GM19238 (cell line): ENCODE data around the gene PAX2.
"Not testable (repeated sequence)": the region's sequence is repeated elsewhere in the genome, so short reads cannot be mapped to it uniquely, and the experiment has no call there.

Source experiments
- DNase-seq: peaks from one replicate; pipeline ENCODE4 v3.0.0; 2011; ENCODE audit warnings: low spot score; ENCODE audit not compliant: insufficient read length

The PAX2 gene

DNA sequence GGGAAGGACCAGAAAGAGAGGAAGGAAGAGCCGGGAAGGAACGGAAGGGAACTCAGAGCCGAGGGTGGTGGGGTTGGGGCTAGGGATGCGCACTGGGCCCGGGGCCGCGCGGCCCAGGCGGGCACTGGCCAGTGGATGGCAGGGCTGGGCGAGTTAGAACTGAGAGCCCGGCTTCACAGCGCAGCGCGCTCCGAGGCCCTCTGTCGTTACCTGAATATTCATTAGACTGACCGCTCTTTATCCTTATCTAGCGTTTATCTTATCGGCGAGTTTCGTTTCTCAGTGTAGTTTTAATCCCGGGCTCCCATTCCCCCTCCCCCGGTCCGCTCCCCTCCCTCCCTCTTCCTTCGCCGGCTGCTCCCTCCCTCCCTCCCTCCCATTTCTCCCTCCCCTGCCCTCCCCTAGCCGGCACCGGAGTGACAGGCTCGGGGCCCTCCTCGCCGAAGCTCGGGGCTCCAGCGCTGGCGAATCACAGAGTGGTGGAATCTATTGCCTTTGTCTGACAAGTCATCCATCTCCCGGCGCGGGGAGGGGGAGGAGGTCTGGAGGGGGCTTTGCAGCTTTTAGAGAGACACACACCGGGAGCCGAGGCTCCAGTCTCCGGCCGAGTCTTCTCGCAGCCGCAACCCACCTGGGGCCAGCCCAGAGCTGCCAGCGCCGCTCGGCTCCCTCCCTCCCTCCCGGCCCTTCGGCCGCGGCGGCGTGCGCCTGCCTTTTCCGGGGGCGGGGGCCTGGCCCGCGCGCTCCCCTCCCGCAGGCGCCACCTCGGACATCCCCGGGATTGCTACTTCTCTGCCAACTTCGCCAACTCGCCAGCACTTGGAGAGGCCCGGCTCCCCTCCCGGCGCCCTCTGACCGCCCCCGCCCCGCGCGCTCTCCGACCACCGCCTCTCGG, at the start of gene PAX2:
Gene PAX2, plus strand, starts transcription at position 596 of the 895 bp plus-strand sequence. CDS start 679 bp downstream, outside the sequence.
- no peak for DNase-seq

DNA sequence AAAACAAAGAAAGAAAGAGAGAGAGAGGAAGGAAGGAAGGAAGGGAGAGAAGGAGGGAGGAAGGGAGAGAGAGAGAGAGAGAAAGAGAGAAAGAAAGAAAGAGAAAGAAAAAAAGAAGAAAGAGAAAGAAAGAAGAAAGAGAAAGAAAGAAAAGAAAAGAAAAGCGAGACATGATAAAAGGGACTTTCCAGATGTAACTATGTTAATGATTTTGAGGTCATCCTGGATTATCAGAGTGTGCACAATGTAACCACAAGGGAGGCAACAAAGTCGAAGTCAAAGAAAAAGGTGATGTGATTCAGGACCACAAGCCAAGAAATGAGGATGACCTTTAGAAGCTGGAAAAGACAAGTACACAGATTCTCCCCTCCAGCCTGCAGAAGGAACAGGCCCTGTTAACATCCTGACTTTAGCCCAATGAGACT, 48.9 kb upstream of the PAX2 start:
- no peak for DNase-seq

DNA sequence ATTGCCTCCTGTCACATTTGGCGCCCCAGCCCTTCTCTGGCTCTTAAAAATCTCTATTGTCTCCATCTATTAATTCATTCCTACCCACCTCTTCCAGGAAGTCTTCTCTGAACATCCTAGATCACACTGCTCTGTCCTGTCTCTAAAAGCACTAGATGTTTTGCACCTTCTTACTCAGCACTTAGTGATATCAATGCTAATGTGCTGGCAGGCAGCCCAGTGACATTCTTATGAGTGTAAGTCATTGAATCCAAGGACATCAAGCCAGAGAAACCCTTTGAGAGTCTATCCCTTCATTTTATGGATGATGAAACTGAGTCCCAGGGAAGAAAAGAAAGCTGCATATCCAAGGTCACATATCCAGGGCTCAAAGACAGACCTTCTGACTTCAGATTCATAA, 48.3 kb upstream of the PAX2 start:
- DNase-seq, result no peak

DNA sequence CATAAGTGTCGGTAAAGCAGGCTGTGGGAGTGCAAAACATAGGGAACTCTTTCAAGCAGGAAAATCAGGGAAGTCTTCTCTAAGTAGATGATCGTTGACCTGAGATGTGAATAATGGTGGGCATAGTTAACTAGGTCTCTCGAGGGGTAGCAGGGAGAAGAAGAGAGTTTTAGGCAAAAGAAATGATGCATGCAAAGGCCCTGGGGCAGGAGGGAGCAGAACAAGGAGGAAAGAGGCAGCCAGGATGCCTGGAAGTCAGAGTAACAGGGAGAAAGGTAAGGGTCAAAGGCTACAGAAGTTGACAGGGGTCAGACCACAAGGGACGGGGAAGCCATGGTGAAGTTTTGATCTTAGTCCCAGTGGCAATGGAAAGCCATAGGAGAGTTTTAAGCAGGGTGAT, 47.8 kb upstream of the PAX2 start:
- no peak for DNase-seq

DNA sequence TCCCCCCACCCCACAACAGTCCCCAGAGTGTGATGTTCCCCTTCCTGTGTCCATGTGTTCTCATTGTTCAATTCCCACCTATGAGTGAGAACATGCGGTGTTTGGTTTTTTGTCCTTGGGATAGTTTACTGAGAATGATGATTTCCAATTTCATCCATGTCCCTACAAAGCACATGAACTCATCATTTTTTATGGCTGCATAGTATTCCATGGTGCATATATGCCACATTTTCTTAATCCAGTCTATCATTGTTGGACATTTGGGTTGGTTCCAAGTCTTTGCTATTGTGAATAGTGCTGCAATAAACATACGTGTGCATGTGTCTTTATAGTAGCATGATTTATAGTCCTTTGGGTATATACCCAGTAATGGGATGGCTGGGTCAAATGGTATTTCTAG, 43.7 kb upstream of the PAX2 start:
- DNase-seq, result not testable (repeated sequence)

DNA sequence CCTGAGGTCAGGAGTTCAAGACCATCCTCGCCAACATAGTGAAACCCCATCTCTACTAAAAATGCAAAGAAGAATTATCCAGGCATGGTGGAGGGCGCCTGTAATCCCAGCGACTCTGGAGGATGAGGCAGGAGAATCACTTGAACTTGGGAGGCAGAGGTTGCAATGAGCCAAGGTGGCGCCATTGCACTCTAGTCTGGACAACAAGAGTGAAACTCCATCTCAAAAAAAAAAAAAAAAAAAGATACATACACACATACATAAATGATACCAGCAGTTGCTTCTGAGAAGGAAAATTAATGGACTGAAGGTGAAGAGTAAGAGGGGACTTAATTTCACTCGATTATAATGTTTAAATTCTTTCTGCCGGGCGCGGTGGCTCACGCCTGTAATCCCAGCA, 40.2 kb upstream of the PAX2 start:
- DNase-seq, result no peak

DNA sequence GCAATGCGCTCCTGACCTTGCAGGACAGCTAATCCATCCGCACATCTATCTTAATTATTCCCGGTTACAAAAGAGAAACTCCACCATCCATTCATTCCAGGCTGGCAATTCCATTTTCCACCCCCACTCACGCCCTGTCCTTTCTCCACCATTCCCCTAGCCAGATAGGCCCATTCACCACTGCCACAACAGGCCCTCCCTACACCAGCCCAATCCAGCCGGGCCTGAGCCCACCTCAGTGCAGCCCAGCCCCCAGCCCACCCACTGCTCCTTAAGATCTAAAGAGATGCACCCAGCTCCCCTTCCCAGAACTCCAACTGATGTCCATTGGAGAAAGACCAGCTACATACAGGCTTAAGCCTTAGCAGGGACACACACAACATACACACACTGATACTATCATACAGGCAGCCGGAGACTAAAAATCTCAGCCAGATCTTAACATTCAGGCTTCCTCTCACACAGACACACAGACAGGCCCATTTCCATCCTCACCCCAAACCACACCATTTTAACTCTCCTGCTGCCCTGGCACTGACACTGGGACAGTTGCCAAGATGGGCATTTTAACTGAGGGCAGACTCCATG, 38.0 kb upstream of the PAX2 start:
- DNase-seq, result no peak

DNA sequence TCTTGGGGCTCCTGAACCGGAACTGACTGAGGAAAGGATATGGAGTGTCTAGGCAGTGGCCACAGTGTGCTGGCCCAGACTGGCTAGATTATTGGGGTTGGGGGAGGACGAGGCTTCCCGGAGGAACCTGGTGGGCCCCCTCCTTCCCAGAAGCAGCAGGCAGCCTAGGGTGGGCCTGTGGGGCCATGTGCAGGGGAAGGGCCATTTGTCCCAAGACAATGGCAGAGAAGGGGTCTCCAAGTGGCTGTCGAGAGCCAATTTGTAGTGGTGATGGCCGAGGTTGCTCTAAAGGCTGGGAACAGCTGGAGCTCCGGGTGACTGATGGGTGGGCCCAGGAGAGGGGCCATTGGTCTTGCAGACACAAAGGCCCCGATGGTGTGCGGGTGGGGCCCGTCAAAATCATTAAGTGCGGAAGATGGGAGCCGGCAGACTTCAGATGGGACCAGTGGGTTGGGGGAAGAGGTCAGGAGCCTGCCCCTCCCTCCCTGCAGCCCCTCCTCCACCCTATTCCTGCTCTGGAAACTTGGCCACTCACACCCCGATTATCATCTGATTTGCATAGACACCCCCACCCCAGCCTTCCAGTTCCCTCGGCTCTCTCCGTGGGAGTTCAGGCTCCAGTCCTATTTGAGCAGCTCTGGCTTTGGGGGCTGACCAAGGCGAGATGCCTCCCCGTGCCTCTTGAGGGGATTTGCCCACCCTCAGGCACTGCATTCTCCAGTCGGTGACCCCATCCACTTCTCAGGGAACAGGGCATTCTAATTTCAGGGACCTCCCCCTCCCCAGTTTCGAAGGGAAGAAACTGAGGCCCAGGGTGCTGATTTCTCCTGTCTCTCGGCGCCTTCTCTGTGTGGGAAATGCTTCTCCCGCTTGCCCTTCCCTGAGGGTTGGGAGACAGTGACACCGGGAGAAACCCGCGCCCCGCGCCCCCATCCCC, 36.0 kb upstream of the PAX2 start:
- no peak for DNase-seq

DNA sequence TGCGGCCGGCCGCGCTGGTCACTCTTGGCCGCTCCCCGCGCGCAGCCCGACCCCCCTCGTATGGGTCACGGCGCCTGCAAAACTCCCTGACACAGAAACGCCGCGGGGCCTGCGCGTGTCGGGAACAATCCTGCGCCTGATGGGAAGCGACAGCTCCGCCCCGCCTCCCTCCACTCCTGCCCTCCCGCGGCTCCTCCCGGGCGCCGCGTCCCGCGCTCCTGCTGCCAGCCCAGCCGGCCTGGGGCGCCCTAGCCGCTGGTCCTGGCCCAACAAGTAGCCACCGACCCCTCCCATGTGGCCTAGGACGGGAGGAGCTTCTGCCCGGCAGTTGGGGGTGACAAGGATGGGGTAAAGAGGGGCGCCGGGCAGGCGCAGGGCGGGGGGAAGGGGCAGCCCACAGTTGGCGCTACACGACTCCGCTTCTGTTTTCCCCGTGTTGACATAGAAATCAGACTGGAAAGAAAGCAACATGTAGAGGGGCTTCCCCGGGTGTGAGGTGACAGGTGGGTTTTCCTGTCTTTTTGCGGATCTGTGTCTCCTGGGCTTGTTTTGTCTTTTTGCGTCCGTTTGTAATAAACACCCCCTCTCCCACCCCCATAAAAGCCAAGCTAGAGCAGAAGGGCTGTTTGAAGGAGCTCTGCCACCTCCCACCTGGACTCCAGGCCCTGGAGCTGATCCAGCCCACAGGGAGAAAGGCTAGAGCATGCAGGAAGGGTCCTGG, 35.1 kb upstream of the PAX2 start:
- DNase-seq, result no peak

DNA sequence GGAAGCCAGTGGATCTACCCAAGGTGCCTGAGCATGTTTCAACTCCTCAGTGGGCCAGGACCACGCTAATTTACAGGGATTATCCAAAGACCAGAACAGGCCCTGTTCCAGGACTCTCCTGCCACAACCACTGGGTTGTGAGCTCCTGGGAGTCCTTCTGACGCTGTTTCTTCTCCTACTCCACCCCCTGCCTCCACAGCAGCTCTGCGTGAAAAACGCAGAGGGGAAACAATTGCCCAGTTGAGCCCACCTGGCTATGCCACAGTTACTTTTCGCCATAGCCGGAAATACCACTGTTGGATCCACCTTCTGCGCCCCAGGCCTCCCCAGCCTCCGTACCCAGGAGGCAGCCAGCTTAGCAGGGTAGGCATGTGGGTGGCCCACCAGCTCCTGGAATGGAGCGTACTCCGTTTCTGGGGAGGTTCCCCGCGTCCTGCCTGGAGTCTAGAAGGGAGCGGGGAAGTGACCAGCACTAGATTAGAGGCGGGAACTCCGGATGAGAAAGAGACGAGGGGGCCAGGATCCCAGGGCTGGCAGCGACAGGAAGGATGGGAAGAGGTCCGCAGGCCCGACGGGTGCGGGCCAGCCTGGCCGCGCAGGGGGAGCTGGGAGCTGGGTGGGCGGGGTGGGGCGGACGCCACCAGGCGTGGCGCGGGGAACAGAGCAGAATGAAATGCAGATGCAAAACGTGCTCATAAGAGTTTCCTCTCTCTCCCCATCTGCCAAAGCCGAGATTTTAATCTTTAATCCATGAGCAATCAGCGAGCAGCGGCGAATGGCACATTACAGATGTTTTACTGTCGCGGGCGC, 32.1 kb upstream of the PAX2 start:
- DNase-seq, result no peak

DNA sequence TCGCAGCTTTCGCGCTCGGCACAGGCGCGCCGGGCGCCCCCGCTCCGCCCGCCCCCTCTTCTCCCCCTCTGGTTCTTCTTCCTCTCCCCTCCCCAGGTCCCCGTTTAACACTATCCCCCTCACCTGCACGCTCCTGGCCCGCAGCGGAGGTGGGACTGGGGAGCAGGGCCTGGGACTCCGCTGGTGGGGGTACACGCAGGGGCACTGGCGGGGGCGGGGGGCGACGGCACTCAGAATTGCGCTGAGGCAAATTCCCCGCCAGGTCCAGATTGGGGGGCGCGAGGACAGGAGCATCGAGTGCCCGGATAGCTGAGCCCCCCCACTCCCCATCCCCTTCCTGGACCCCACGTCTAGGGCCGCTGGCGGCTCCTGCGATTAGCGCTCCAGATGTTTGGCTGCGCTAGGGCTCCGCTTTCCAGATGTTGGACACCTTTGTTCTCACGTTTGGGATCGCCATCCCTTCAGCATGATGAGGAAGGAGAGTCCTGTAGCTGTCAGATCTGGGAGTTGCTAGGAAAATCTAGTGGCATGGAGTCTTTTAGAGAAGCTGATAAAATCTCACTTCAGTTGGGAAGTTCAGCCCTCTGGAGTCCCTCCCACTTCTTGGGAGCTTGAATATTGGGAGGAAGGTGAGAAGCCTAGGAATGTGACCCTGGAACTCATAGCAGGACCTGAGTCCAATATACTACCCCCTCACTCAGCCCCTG, 31.4 kb upstream of the PAX2 start:
- no peak for DNase-seq

DNA sequence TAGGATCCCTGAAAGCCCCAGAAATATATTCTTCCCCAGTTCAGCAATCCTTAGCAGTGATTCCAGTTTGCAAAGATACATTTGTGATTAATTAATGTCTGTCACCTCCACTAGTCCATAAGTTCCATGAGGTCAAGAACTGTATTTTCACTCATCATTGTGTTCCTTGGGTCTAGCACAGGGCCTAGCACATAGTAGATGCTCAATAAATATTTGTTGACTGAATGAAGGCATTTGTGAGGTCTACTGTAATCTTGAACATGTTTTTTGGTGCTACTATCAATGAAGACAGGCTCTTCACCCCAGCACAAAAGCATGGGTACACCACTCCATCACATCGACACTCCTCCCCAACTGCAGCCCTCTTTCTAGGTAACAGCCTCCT, 30.8 kb upstream of the PAX2 start:
- DNase-seq, result no peak

DNA sequence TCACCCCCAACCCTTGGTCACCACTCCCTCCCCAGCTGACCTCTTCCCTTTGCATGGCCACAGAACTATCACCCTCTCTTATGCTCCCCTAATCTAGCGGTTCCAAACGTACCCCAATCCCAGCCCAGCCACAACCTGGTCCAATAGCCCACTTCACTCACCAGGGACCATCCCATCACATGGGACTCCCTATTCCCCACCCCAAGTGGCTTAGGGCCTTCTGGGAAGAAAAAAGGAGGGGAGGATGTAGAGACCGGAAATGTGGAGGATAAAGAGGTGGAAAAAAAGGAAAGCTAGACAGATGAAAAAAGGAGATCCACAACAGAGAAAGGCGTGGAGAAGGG, 30.3 kb upstream of the PAX2 start:
- DNase-seq, result no peak

DNA sequence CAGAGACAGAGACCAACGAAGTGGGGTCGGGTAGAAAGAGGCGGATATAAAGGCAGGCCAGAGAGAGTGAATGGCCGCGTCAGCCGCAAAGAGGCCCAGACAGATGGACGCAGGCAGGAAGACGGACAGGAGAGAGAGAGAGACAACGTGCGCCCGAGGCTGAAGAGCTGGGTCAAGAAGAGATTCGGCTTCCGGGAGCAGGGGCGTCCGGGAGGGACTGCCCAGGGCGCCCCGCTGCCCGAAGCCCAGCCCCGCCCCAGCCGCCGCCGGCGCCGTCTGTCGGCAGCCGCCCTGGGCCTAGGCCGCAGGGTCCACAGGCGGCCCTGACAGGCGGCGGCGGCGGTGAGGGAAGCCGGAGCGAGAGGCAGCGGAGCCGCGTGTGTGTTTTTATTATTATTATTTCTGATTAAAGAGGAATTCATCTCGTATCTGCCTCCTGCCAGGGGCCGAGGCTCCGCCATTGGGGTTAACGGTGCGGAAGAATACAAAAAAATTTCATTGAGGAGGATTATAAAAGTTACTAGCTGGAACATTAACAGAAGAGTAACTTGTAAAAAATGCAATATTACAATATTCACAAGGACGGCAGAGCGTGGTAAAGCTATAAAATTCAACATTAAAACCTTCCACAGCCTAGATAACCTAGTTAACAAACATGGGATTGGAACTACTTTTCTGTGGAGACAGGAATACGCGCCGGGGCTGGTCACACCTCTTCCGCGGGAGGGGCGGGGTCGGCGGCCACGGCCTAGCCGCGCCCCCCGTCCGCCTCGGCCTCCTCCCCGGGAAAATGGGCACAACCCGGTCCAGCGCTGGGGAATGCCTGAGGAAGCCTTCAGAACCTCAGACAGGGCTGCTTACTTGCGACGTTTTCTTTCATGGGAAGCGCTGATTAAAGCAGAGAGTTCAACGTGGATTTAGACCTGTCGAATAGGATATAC, 29.7 kb upstream of the PAX2 start:
- DNase-seq, result no peak

DNA sequence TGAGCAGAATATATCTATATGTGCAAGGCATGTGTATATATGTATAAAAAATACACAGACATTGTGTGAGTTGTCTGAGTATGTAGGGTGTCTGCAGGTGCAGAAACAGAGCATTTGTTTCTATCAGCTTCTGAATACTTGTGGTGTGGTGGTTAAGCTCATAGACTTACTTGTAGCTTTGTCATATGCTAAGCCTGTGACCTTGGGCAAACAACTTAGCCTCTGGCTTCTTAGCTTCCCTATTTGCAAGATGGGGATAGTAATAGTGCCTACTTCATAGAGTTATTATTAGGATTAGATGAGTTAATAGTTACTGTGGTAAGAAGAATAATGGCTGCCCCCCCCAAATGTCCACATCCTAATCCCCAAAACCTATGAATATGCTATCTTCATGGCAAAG, 28.2 kb upstream of the PAX2 start:
- DNase-seq, result no peak

DNA sequence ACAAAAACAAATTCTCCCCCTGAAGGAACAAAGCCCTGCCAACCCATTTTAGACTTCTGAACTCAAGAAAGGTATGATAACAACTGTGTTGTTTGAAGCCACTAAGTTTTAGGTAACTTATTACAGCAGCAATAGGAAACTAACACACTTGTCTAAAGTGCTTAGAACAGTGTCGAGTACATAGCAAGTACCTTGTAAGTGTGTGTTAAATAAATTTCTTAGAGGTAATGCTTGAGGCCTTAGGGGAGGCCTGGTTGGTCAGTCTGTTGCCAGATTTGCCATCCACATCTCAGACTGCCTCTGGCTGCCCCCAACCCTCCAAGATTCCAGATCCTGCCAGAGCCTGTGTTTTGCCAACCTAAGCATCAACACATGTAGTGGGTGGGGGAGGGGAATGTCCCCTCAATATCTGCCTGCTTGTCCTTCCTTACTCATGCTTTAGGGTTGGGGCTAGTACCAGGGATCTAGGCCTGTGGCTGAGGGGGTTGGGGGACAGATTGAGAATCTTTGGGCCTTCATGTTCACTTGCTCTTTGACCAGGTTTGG, 27.1 kb upstream of the PAX2 start:
- no peak for DNase-seq

DNA sequence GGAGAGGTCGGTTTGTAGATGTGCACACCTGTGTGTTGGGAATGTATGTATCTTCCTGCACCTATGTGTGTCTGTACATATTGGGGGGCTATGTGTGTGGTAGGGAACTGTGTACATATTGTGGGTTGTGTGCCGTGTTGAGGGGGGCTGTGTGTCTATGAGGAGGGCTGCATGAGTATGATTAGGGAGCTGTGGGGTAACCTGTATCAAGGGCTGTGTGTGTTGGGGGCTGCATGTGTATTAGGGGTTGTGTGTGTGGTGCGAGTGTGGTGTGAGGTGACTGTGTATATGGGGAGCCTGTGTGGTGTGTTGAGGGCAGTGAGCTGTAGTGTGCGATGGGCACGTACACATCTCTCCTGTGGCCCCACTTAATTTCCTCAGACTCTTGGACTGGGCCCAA, 22.2 kb upstream of the PAX2 start:
- DNase-seq, result no peak

DNA sequence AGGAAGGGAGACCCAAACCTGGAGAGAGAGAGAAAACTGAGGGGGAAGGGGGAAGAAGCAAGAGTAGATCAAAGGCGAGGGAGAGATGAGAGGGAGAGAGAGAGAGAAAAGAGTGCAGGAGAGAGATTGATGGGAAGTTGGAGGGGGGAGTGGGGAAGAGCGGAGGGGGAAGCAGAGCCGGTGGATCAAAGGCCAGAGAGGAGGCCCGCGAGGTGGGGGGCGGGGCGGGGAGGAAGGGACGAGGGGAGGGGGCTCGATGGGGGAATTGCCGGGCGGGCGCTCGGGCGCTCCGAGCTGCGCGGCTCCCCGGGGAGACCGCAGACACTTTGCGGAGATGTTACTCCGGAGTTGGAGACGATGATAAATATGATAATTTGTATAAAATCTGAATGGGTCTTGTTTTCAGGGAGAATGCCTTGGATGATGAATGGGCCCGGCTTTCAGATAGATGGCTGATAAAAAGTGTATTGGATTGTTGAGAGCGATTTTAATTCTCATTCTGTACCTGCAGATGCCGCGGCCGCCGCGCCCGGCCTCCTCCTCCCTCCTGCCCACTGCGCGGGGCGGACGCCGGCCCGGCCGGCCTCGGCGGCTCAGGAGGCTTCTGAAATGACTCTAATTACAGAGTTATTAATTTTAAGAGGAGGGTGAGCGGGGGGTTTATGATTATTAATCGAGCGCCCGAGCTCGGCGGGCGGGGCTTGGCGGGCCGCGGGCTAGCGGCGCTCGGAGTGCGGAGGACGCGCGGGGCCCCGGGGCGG, 21.4 kb upstream of the PAX2 start:
- no peak for DNase-seq
